GM23338 (cell line): ENCODE results near the gene CDC45.

Experiments
- EZH2 ChIP-seq: fragments of 200-600 bp; sonication (generic); IDR thresholded peaks from one replicate; pipeline ENCODE4 v1.8.0; 2017; ENCODE audit warnings: antibody characterized with exemption, mild to moderate bottlenecking, low read depth; ENCODE audit not compliant: unreplicated experiment
- JUNB ChIP-seq: IDR thresholded peaks from one replicate; pipeline ENCODE4 v1.6.1; 2016; ENCODE audit warnings: antibody characterized with exemption; ENCODE audit not compliant: unreplicated experiment
- POLR2AphosphoS5 ChIP-seq: IDR thresholded peaks from 2 replicates; pipeline ENCODE4 v1.6.1; 2016; ENCODE audit warnings: antibody characterized with exemption, low read depth
- TF ChIP-seq, protein P1 (sequence below), 2 experiments: fragments of 200-600 bp in 1 of 2; sonication (generic) in 1 of 2; conservative IDR thresholded peaks; 2 replicates each; pipeline versions ENCODE4 v1.5.1 to v1.6.1; 2016 to 2017; ENCODE audit warnings: antibody characterized with exemption in 2 of 2, low read depth in 2 of 2, mild to moderate bottlenecking in 2 of 2, moderate library complexity in 1 of 2

DNA sequence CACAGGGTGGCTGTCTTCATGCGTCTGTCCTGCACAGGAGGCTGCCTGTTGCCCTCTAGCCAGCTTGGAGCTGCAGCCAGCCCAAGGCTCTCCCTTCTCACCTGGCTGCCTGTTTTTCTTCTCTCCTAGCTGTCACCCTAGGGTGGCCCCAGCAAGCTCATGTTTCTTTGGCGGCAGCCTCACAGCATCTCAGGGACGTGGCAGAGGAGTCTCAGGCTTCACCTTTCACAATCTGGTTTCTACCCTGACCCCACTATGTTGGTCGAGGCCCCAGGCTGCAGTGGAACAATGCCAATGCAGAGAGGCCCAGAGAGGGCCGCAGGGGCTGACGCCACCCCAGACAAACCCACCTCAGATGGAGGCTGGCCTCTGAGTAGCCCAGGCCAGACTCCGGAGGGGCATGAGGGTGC is 47.0 kb downstream of the CDC45 start:
- TF ChIP-seq POLR2AphosphoS5 (no peak), JUNB (no peak), EZH2 (no peak)
- TF ChIP-seq, protein P1, sequence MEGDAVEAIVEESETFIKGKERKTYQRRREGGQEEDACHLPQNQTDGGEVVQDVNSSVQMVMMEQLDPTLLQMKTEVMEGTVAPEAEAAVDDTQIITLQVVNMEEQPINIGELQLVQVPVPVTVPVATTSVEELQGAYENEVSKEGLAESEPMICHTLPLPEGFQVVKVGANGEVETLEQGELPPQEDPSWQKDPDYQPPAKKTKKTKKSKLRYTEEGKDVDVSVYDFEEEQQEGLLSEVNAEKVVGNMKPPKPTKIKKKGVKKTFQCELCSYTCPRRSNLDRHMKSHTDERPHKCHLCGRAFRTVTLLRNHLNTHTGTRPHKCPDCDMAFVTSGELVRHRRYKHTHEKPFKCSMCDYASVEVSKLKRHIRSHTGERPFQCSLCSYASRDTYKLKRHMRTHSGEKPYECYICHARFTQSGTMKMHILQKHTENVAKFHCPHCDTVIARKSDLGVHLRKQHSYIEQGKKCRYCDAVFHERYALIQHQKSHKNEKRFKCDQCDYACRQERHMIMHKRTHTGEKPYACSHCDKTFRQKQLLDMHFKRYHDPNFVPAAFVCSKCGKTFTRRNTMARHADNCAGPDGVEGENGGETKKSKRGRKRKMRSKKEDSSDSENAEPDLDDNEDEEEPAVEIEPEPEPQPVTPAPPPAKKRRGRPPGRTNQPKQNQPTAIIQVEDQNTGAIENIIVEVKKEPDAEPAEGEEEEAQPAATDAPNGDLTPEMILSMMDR (conservative IDR thresholded peaks at IDR 0.05; ENCODE audit: low read depth in 2 of 2) = no peak
